ENCODE data around the gene ANKRD13A.

DNA sequence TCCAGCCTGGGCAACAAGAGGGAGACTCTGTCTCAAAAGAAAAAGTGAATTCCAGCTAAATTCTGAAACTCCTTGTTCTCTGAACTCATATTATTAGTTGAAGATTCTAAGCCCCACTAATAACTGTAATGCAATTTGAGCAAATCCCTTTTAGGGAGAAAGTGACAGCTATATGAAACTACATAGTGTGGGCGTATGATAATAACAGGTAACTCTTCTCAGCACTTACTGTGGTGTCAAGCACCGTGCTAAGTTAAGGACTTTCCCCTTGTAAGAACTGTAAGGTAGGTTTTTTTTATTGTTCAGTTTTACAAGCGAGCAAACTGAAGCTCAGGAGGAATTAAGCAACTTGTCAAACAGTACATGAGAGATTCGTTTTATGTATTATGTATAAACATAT is 5.4 kb downstream of the ANKRD13A start:
- TF ChIP-seq EZH2 (IDR thresholded peaks at IDR 0.05) (no peak), CTCF (IDR thresholded peaks at IDR 0.05) (no peak)
